MCF 10A (cell line): ENCODE measurements around the gene SPRR1A. TPM values are rescaled to one million over a fixed set of nuclear protein-coding genes. Genes with fewer than 3 reads are reported as not detected.

Experiments
- BruUV-seq: library from RNA; stranded (reverse); fragments of 400-500 nt; replicated peaks from 2 replicates; lab custom pipeline; 2021; lab: Mats Ljungman, UMichigan
- CTCF ChIA-PET: fragments of 300-600 bp; sonication (Branson Sonifier 250); formaldehyde crosslinking; extraction: SDS; loops from one replicate; lab custom pipeline; 2021; ENCODE audit warnings: antibody characterized with exemption, inconsistent platforms; lab: Yijun Ruan, JAX
- POLR2A ChIA-PET: fragments of 300-600, 350-650 bp; sonication (Branson Sonifier 250); formaldehyde crosslinking; extraction: SDS; loops from one replicate; lab custom pipeline; 2020; ENCODE audit warnings: antibody characterized with exemption, inconsistent platforms; lab: Yijun Ruan, JAX
- DNase-seq: peaks from one replicate; pipeline ENCODE4 v3.0.0-alpha.2; 2018; ENCODE audit not compliant: unreplicated experiment
- H3K27ac Mint-ChIP-seq: one replicate; pipeline ENCODE4 v1.8.0; 2022; ENCODE audit warnings: mild to moderate bottlenecking, low read depth, mixed read lengths; ENCODE audit not compliant: unreplicated experiment
- H3K27me3 Mint-ChIP-seq: one replicate; pipeline ENCODE4 v1.8.0; 2022; ENCODE audit warnings: mixed read lengths; ENCODE audit not compliant: insufficient read depth, unreplicated experiment
- H3K36me3 Mint-ChIP-seq: one replicate; pipeline ENCODE4 v1.8.0; 2022; ENCODE audit warnings: mild to moderate bottlenecking, moderate library complexity, mixed read lengths; ENCODE audit not compliant: insufficient read depth, unreplicated experiment
- H3K4me1 Mint-ChIP-seq: one replicate; pipeline ENCODE4 v1.8.0; 2022; ENCODE audit warnings: mixed read lengths; ENCODE audit not compliant: insufficient read depth, unreplicated experiment
- H3K4me3 Mint-ChIP-seq: one replicate; pipeline ENCODE4 v1.8.0; 2022; ENCODE audit warnings: mild to moderate bottlenecking, moderate library complexity, mixed read lengths; ENCODE audit not compliant: unreplicated experiment
- H3K9me3 Mint-ChIP-seq: one replicate; pipeline ENCODE4 v1.8.0; 2022; ENCODE audit warnings: mixed read lengths; ENCODE audit not compliant: unreplicated experiment
- CTCF ChIP-seq: fragments of 200-600 bp; IDR thresholded peaks from one replicate; pipeline ENCODE4 v1.8.0; 2022; ENCODE audit warnings: antibody characterized with exemption, mild to moderate bottlenecking; ENCODE audit not compliant: unreplicated experiment
- intact Hi-C: fragments of 100-400 bp; cut with micrococcal nuclease; formaldehyde crosslinking; loops from 2 replicates; pipeline ENCODE4 v1.14.1; 2022
- total RNA-seq: library from RNA; stranded (reverse); gene quantifications from 2 replicates; pipeline ENCODE4 v1.2.3, GENCODE V29; 2022

SPRR1A gene
- total RNA-seq, 1 experiment from 2014 or later: not detected

DNA sequence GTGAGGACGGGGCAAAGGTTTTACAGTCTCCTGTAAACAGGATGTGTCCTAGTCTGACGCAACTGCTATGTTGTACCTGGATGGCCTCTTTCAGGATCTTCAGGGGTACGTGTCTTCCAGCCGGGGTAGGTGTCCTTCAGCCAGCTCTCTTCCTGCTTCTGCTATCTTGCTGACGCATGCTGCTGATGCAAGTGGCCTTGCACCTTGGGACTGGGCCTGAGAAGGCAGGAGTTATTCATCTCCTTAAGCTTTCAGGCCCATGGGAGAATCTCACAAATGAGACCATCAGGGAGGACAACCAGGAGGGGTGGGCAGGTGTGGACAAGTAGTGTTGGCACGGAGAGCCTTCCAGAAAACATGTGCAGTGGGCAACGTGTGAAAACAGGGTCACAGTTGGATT, 39.2 kb downstream of the SPRR1A start:
- no TSS peak for BruUV-seq
- intact Hi-C loops: no loop called here
- H3K27me3 Mint-ChIP-seq: no peaks in the 10 kb centered on the region
- no peaks in the 10 kb centered on the region for H3K9me3 Mint-ChIP-seq
- no peak for DNase-seq
- ChIA-PET POLR2A (no interaction called here), CTCF (interaction anchor here (1.2 kb wide), 1 partner anchor 9 kb away, joined by 3 read pairs; no protein-coding TSS in a partner anchor)
- no peak overlapping the region for H3K4me3 Mint-ChIP-seq
- no peak overlapping the region for H3K27ac Mint-ChIP-seq
- no peaks in the 10 kb centered on the region for H3K36me3 Mint-ChIP-seq
- TF ChIP-seq CTCF: no peak
- H3K4me1 Mint-ChIP-seq: no peaks in the 10 kb centered on the region

DNA sequence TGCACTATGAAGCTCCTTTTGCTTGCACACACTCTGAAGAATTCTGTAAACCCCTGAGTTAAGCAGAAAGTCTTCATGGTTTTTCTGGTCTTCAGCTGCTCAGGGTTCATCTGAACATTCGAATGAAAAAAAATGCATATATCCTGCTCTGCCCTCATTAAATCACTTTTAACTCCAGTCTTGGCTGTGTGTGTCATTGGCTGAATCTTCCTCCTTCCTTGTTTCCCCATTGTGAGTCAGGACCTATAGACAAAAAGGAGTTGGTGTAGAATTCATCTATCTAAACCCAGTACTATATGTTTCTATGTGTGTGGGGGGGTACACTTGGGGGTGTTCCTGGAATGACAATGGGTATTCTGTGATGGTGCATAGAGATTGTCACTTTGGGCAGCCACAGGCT, 40.5 kb downstream of the SPRR1A start:
- Mint-ChIP-seq H3K27ac (no peak overlapping the region), H3K36me3 (no peaks in the 10 kb centered on the region), H3K27me3 (no peaks in the 10 kb centered on the region), H3K4me3 (no peak overlapping the region), H3K4me1 (no peaks in the 10 kb centered on the region), H3K9me3 (no peaks in the 10 kb centered on the region)
- DNase-seq: no peak
- POLR2A ChIA-PET: no interaction called here
- CTCF ChIA-PET: interaction anchor here (1.2 to 1.4 kb wide), 2 partner anchors 8 to 168 kb away, joined by 3 read pairs; no protein-coding TSS in a partner anchor
- no peak for TF ChIP-seq CTCF
- no TSS peak for BruUV-seq
- intact Hi-C loops: no loop called here

DNA sequence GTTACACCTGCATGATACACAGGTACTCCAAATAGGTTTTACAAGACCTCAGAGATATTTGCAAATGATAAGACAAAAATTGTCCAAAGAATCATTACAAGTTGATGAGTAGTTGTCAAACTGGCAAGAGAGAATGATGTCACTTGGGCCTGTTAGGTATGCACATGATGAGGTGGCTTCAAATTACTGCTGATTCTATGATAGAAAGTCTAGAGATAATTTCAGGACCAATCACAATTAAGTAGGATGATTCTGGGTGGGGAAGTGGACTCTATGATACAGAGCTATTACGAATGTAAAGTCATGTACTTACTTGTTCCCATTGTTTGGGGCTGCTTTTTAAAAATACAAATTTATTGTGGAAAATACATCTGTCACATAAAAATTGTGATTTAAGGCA, 41.9 kb downstream of the SPRR1A start:
- ChIA-PET CTCF (interaction anchor here (0.7 to 2.4 kb wide), 5 partner anchors 100 to 372 kb away, joined by 3 to 11 read pairs (median 4); no protein-coding TSS in a partner anchor), POLR2A (interaction anchor here (1.0 to 1.1 kb wide), 2 partner anchors 12 to 96 kb away, joined by 3 read pairs; no protein-coding TSS in a partner anchor)
- no peak for DNase-seq
- Mint-ChIP-seq H3K4me1 (no peaks in the 10 kb centered on the region), H3K4me3 (no peak overlapping the region), H3K36me3 (no peaks in the 10 kb centered on the region), H3K27me3 (no peaks in the 10 kb centered on the region), H3K9me3 (no peaks in the 10 kb centered on the region), H3K27ac (no peak overlapping the region)
- intact Hi-C loops: no loop called here
- no peak for TF ChIP-seq CTCF
- no TSS peak for BruUV-seq

- ChIA-PET CTCF (interaction anchor here (0.7 to 5.9 kb wide), 6 partner anchors 103 to 195 kb away, joined by 3 to 67 read pairs (median 4); no protein-coding TSS in a partner anchor), POLR2A (interaction anchor here (0.7 kb wide), 1 partner anchor 96 kb away, joined by 3 read pairs; no protein-coding TSS in a partner anchor)
- Mint-ChIP-seq H3K27ac (no peak overlapping the region), H3K27me3 (no peaks in the 10 kb centered on the region), H3K4me1 (peaks cover 12% of the 10 kb centered on the region), H3K36me3 (no peaks in the 10 kb centered on the region), H3K4me3 (no peak overlapping the region), H3K9me3 (no peaks in the 10 kb centered on the region)
- no TSS peak for BruUV-seq
- no peak for DNase-seq
- no peak for TF ChIP-seq CTCF
- intact Hi-C loops: no loop called here
Observed at GRCh38 chr1:153028766-153029165, 44.9 kb downstream of the SPRR1A start.
